IPS DF 4.7 (cell line): ENCODE measurements around the gene LLGL2.

ENCODE experiments used
- DNase-seq: peaks from one replicate; pipeline ENCODE4 v3.0.0-alpha.2; 2013; ENCODE audit warnings: low spot score; ENCODE audit errors: extremely low read depth

Gene LLGL2

GRCh38 chr17:75521290-75521689 lies 4.2 kb upstream of the LLGL2 start:
- no peak for DNase-seq

- no peak for DNase-seq
Measured at GRCh38 chr17:75521951-75522727, 3.4 kb upstream of the LLGL2 start.

- DNase-seq = no peak
Measured at GRCh38 chr17:75523647-75524046, 1.9 kb upstream of the LLGL2 start.

GRCh38 chr17:75524269-75524969 lies 1.1 kb upstream of the LLGL2 start:
- DNase-seq = no peak

- DNase-seq = no peak
Measured at GRCh38 chr17:75525806-75526554, 483 bp downstream of the LLGL2 start.

GRCh38 chr17:75526555-75527270 lies 1.2 kb downstream of the LLGL2 start:
- no peak for DNase-seq

- no peak for DNase-seq
Measured at GRCh38 chr17:75530837-75531720, 5.6 kb downstream of the LLGL2 start.

GRCh38 chr17:75531721-75532072 lies 6.2 kb downstream of the LLGL2 start:
- no peak for DNase-seq

GRCh38 chr17:75535119-75535537 lies 9.6 kb downstream of the LLGL2 start:
- DNase-seq = no peak

GRCh38 chr17:75535871-75536270 lies 10.4 kb downstream of the LLGL2 start:
- no peak for DNase-seq

GRCh38 chr17:75536366-75536765 lies 10.9 kb downstream of the LLGL2 start:
- no peak for DNase-seq

GRCh38 chr17:75539967-75540729 lies 14.7 kb downstream of the LLGL2 start:
- no peak for DNase-seq

- no peak for DNase-seq
Measured at GRCh38 chr17:75540923-75541503, 15.5 kb downstream of the LLGL2 start.

GRCh38 chr17:75542229-75542628 lies 16.7 kb downstream of the LLGL2 start:
- DNase-seq = no peak

- no peak for DNase-seq
Measured at GRCh38 chr17:75542728-75543336, 17.3 kb downstream of the LLGL2 start.

- DNase-seq = no peak
Measured at GRCh38 chr17:75544250-75544649, 18.8 kb downstream of the LLGL2 start.

- DNase-seq = no peak
Measured at GRCh38 chr17:75546181-75546580, 20.7 kb downstream of the LLGL2 start.

- no peak for DNase-seq
Measured at GRCh38 chr17:75547091-75547490, 21.6 kb downstream of the LLGL2 start.

GRCh38 chr17:75548813-75549212 lies 23.3 kb downstream of the LLGL2 start:
- DNase-seq = no peak
